Gastroesophageal sphincter (tissue), 3 donors: ENCODE data around the gene TAS2R13.

ENCODE experiments used
- POLR2A ChIP-seq, 2 donors: fragments of 450-650 bp; IDR thresholded peaks; one replicate each; pipeline ENCODE4 v1.6.1; 2017; ENCODE audit warnings: antibody characterized with exemption in 2 of 2, mild to moderate bottlenecking in 2 of 2, moderate library complexity in 1 of 2
- POLR2AphosphoS5 ChIP-seq: sonication (generic); formaldehyde crosslinking; IDR thresholded peaks from one replicate; pipeline ENCODE4 v1.6.1; 2017; ENCODE audit warnings: antibody characterized with exemption
- TF ChIP-seq, protein P1 (sequence below), 4 experiments: fragments of 200-600 bp in 2 of 4; fragments of 450-650 bp in 2 of 4; sonication (generic) in 1 of 4; IDR thresholded peaks; one replicate each; pipeline ENCODE4 v1.5.1; 2017 to 2019; ENCODE audit warnings: antibody characterized with exemption in 4 of 4, mild to moderate bottlenecking in 2 of 4, moderate library complexity in 2 of 4

DNA sequence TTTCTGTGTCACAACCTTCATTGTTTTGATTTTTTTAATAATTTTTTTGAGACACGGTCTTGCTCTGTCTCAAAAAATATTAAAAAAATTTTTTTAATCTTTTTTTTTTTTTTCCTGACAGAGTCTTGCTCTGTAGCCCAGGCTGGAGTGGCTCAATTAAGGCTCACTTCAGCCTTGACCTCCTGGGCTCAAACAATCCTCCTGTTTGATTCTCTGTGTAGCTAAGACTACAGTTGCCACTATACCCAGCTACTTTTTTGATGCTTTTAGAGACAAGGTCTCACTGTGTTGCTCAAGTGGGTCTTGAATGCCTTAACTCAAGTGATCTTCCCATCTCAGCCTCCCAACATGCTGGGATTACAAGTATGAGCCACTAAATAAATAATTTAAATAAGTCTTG, 10.4 kb upstream of the TAS2R13 start:
- TF ChIP-seq, protein P1, sequence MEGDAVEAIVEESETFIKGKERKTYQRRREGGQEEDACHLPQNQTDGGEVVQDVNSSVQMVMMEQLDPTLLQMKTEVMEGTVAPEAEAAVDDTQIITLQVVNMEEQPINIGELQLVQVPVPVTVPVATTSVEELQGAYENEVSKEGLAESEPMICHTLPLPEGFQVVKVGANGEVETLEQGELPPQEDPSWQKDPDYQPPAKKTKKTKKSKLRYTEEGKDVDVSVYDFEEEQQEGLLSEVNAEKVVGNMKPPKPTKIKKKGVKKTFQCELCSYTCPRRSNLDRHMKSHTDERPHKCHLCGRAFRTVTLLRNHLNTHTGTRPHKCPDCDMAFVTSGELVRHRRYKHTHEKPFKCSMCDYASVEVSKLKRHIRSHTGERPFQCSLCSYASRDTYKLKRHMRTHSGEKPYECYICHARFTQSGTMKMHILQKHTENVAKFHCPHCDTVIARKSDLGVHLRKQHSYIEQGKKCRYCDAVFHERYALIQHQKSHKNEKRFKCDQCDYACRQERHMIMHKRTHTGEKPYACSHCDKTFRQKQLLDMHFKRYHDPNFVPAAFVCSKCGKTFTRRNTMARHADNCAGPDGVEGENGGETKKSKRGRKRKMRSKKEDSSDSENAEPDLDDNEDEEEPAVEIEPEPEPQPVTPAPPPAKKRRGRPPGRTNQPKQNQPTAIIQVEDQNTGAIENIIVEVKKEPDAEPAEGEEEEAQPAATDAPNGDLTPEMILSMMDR (IDR thresholded peaks at IDR 0.05) = no peak
- TF ChIP-seq POLR2AphosphoS5 = no peak
- TF ChIP-seq POLR2A (IDR thresholded peaks at IDR 0.05) = no peak
